Measurements from ENCODE around the gene C16orf89. TPM values are rescaled to one million over a fixed set of nuclear protein-coding genes. Genes with fewer than 3 reads are reported as not detected.
"Not testable (repeated sequence)": the region's sequence is repeated elsewhere in the genome, so short reads cannot be mapped to it uniquely, and the experiment has no call there.

C16orf89 gene
- 1 to 10 TPM; 1.6 to 3.6 TPM for total RNA-seq

- intact Hi-C loops (cut with DNase I), result no loop called here
- peak within 1 kb of the TSS in 1 of 2 donors; percentile 2 for H3K9ac ChIP-seq (ENCODE audit: low read depth in 2 of 2, low read length in 2 of 2)
- peak; percentile 49 for DNase-seq
Observed at GRCh38 chr16:5065813-5066212, at the start of gene C16orf89. Gene C16orf89, minus strand, starts transcription at chr16:5065956. Its CDS starts 48 bp downstream, at chr16:5065908.

GRCh38 chr16:5110933-5111332 is 45.2 kb upstream of the C16orf89 start:
- H3K27ac ChIP-seq; H3K27me3 ChIP-seq; DNase-seq; intact Hi-C loops (cut with DNase I); H3K36me3 ChIP-seq; H3K9ac ChIP-seq (ENCODE audit: low read depth in 2 of 2, low read length in 2 of 2); H3K4me1 ChIP-seq; H3K9me3 ChIP-seq; H3K4me3 ChIP-seq: not testable (repeated sequence)

More at GRCh38 chr16:5065813-5066212, at the start of gene C16orf89:
- Histone ChIP-seq H3K4me1 (peaks cover 8% of the 10 kb centered on the region), H3K27me3 (no peaks in the 10 kb centered on the region), H3K36me3 (no peaks in the 10 kb centered on the region), H3K27ac (no peak within 1 kb of the TSS), H3K9me3 (no peaks in the 10 kb centered on the region), H3K4me3 (no peak within 1 kb of the TSS)
- TF ChIP-seq CTCF (IDR thresholded peaks at IDR 0.05), result no peak

GRCh38 chr16:5108505-5109158 is 42.9 kb upstream of the C16orf89 start:
- no peak for DNase-seq
- Histone ChIP-seq H3K4me3 (no peak overlapping the region), H3K4me1 (no peaks in the 10 kb centered on the region), H3K9ac (ENCODE audit: low read depth in 2 of 2, low read length in 2 of 2) (no peak overlapping the region), H3K27me3 (no peaks in the 10 kb centered on the region), H3K36me3 (no peaks in the 10 kb centered on the region), H3K9me3 (no peaks in the 10 kb centered on the region), H3K27ac (no peak overlapping the region)
- intact Hi-C loops (cut with DNase I), result no loop called here
- TF ChIP-seq CTCF (IDR thresholded peaks at IDR 0.05), result no peak

- DNase-seq, H3K27me3 ChIP-seq: not testable (repeated sequence)
Observed at GRCh38 chr16:5105039-5105438, 39.3 kb upstream of the C16orf89 start.

GRCh38 chr16:5103296-5104032 is 37.7 kb upstream of the C16orf89 start:
- H3K4me3 ChIP-seq; intact Hi-C loops (cut with DNase I); H3K9ac ChIP-seq (ENCODE audit: low read depth in 2 of 2, low read length in 2 of 2); H3K27ac ChIP-seq; DNase-seq; H3K27me3 ChIP-seq; H3K4me1 ChIP-seq; H3K9me3 ChIP-seq; H3K36me3 ChIP-seq: not testable (repeated sequence)

More at GRCh38 chr16:5105039-5105438, 39.3 kb upstream of the C16orf89 start:
- H3K36me3 ChIP-seq; H3K4me1 ChIP-seq; H3K4me3 ChIP-seq; intact Hi-C loops (cut with DNase I); H3K9ac ChIP-seq (ENCODE audit: low read depth in 2 of 2, low read length in 2 of 2); H3K27ac ChIP-seq; H3K9me3 ChIP-seq: not testable (repeated sequence)

- intact Hi-C loops (cut with DNase I); H3K36me3 ChIP-seq; H3K4me3 ChIP-seq; H3K9ac ChIP-seq (ENCODE audit: low read depth in 2 of 2, low read length in 2 of 2); H3K27me3 ChIP-seq; H3K4me1 ChIP-seq; H3K9me3 ChIP-seq; DNase-seq: not testable (repeated sequence)
- H3K27ac ChIP-seq, result peak overlapping the region; percentile 68
Observed at GRCh38 chr16:5099174-5099573, 33.4 kb upstream of the C16orf89 start.

GRCh38 chr16:5098221-5099159 is 32.7 kb upstream of the C16orf89 start:
- H3K36me3 ChIP-seq; H3K4me1 ChIP-seq; H3K27me3 ChIP-seq; intact Hi-C loops (cut with DNase I); H3K9me3 ChIP-seq: not testable (repeated sequence)
- peak overlapping the region in 1 of 2 donors; percentile 73 for H3K9ac ChIP-seq (ENCODE audit: low read depth in 2 of 2, low read length in 2 of 2)
- peak overlapping the region; percentile 92 for H3K4me3 ChIP-seq
- DNase-seq, result peak; percentile 83
- H3K27ac ChIP-seq, result peak overlapping the region; percentile 68

- H3K4me1 ChIP-seq; H3K9me3 ChIP-seq; H3K36me3 ChIP-seq; intact Hi-C loops (cut with DNase I); H3K27me3 ChIP-seq: not testable (repeated sequence)
- peak within 1 kb of the TSS; percentile 68 for H3K27ac ChIP-seq
- H3K4me3 ChIP-seq, result peak within 1 kb of the TSS; percentile 92
- peak; percentile 100 for DNase-seq
- peak within 1 kb of the TSS; percentile 58 to 73 for H3K9ac ChIP-seq (ENCODE audit: low read depth in 2 of 2, low read length in 2 of 2)
Observed at GRCh38 chr16:5097470-5098220, 31.9 kb upstream of the C16orf89 start, which contains the start of gene EEF2KMT. Gene EEF2KMT, minus strand, starts transcription at chr16:5097795. Its CDS starts 56 bp downstream, at chr16:5097739.

GRCh38 chr16:5097061-5097469 is 31.3 kb upstream of the C16orf89 start:
- Histone ChIP-seq H3K4me3 (peak overlapping the region; percentile 92), H3K27ac (peak overlapping the region; percentile 53), H3K9ac (ENCODE audit: low read depth in 2 of 2, low read length in 2 of 2) (peak overlapping the region; percentile 58 to 69)
- H3K9me3 ChIP-seq; H3K36me3 ChIP-seq; H3K27me3 ChIP-seq; H3K4me1 ChIP-seq; intact Hi-C loops (cut with DNase I): not testable (repeated sequence)
- peak; percentile 35 for DNase-seq

GRCh38 chr16:5096437-5097060 is 30.8 kb upstream of the C16orf89 start:
- DNase-seq; H3K9me3 ChIP-seq; H3K4me1 ChIP-seq; H3K27ac ChIP-seq; intact Hi-C loops (cut with DNase I); H3K27me3 ChIP-seq; H3K36me3 ChIP-seq: not testable (repeated sequence)
- Histone ChIP-seq H3K9ac (ENCODE audit: low read depth in 2 of 2, low read length in 2 of 2) (peak overlapping the region in 1 of 2 donors; percentile 69), H3K4me3 (peak overlapping the region; percentile 92)
